ENCODE data around the gene MACF1. TPM values are rescaled to one million over a fixed set of nuclear protein-coding genes. Genes with fewer than 3 reads are reported as not detected.
A peak's percentile ranks its signal among the peaks of the same experiment; 100 is the strongest.

The MACF1 gene
- total RNA-seq, 2 experiments from 2014 or later, result 353 to 366 TPM

DNA sequence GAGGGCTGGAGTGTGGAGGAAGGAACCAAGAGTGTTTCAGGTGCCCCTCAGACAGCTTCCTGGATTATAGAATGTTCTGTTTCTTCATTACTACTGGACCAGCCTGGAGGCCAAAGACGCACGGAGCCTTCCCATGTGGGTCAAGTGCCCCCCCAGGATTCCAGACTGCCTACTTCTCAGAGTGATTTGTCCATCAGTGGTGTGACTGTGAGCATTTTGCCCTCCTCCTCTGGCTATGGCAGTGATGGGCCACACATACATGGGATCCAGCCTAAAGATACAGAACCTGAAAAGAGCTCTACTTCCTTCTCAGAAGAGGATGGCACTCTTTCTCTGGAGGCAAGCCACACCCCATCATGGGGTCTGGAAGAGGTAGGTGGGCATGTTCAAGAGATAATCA is 64.9 kb downstream of the MACF1 start:
- ATAC-seq, result no peak
- Mint-ChIP-seq H3K27me3 (ENCODE audit: low read depth) (no peaks in the 10 kb centered on the region), H3K4me3 (no peak overlapping the region), H3K9me3 (ENCODE audit: insufficient read depth) (no peaks in the 10 kb centered on the region), H3K4me1 (ENCODE audit: low read depth) (peaks cover 44% of the 10 kb centered on the region), H3K36me3 (ENCODE audit: low read depth) (peaks cover 31% of the 10 kb centered on the region), H3K27ac (no peak overlapping the region)
- POLR2A ChIA-PET, result interaction anchor here (0.6 to 1.3 kb wide), 2 partner anchors 11 to 77 kb away, joined by 3 read pairs; no protein-coding TSS in a partner anchor
- no peak for DNase-seq
- CTCF ChIA-PET, result interaction anchor here (0.9 to 18.6 kb wide), 7 partner anchors 9 to 170 kb away, joined by 3 to 517 read pairs (median 5); no protein-coding TSS in a partner anchor

DNA sequence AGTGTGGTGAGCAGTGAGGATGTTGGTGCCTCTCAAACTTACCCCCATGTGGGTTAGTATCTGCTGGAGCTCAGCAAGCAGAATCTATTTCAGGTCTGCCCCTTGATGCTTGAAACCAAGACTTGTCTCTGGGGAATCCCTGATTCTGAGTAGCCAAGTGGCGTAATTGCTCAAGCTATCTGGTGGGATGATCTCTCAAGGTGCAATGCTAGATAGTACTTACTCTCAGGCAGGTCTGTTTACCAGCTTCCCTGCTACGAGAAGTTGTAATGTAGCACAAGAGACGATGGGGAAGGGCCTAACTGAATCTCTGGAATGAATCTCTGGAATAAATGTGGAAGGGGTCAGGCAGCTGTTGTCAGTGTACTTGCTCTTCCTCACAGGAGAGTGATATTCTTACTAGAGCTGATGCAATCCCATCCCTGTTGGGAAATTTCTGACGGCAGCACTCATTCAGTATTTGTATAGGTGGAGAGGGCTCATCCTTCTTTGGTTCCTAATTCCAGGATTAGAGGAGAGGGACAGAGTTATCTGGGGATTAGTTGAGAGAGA is 65.4 kb downstream of the MACF1 start:
- ATAC-seq, result no peak
- H3K27ac Mint-ChIP-seq, result peak overlapping the region; percentile 12

DNA sequence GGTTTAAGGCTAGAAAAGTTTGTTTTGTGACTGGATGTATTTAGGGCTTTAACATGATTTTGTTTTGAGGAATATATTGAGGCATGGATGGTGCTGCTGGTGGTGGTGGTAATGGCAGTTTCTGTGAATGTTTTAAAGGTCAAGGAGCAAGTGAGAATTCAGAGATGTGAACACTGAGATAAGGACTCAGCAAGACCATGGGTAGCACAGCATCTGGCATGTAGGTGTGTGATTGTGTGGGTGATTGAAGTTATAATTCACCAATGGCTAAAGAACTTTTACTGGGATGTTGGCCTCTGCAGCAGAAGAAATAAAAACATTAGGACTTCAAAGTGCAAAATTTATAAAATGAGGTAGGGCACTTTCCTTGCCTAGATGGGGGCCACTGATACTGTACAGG is 65.9 kb downstream of the MACF1 start:
- ChIA-PET POLR2A (interaction anchor here (1.3 kb wide), 1 partner anchor 78 kb away, joined by 3 read pairs; no protein-coding TSS in a partner anchor), CTCF (interaction anchor here (1.1 to 18.6 kb wide), 3 partner anchors 12 to 171 kb away, joined by 5 to 517 read pairs (median 30); no protein-coding TSS in a partner anchor)
- no peaks in the 10 kb centered on the region for H3K27me3 Mint-ChIP-seq (ENCODE audit: low read depth)
- ATAC-seq (no peak), DNase-seq (no peak)
- H3K9me3 Mint-ChIP-seq (ENCODE audit: insufficient read depth), result no peaks in the 10 kb centered on the region
- H3K36me3 Mint-ChIP-seq (ENCODE audit: low read depth), result peaks cover 28% of the 10 kb centered on the region
- H3K4me1 Mint-ChIP-seq (ENCODE audit: low read depth), result peaks cover 44% of the 10 kb centered on the region
- H3K27ac Mint-ChIP-seq, result peak overlapping the region; percentile 12
- no peak overlapping the region for H3K4me3 Mint-ChIP-seq

More for the DNA sequence above, 65.4 kb downstream of the MACF1 start:
- peaks cover 30% of the 10 kb centered on the region for H3K36me3 Mint-ChIP-seq (ENCODE audit: low read depth)
- POLR2A ChIA-PET, result interaction anchor here (1.3 kb wide), 1 partner anchor 77 kb away, joined by 3 read pairs; no protein-coding TSS in a partner anchor
- CTCF ChIA-PET, result interaction anchor here (0.9 to 18.6 kb wide), 7 partner anchors 9 to 171 kb away, joined by 3 to 517 read pairs (median 5); no protein-coding TSS in a partner anchor
- H3K9me3 Mint-ChIP-seq (ENCODE audit: insufficient read depth), result no peaks in the 10 kb centered on the region
- peaks cover 44% of the 10 kb centered on the region for H3K4me1 Mint-ChIP-seq (ENCODE audit: low read depth)
- no peak for DNase-seq
- H3K27me3 Mint-ChIP-seq (ENCODE audit: low read depth), result no peaks in the 10 kb centered on the region
- no peak overlapping the region for H3K4me3 Mint-ChIP-seq

DNA sequence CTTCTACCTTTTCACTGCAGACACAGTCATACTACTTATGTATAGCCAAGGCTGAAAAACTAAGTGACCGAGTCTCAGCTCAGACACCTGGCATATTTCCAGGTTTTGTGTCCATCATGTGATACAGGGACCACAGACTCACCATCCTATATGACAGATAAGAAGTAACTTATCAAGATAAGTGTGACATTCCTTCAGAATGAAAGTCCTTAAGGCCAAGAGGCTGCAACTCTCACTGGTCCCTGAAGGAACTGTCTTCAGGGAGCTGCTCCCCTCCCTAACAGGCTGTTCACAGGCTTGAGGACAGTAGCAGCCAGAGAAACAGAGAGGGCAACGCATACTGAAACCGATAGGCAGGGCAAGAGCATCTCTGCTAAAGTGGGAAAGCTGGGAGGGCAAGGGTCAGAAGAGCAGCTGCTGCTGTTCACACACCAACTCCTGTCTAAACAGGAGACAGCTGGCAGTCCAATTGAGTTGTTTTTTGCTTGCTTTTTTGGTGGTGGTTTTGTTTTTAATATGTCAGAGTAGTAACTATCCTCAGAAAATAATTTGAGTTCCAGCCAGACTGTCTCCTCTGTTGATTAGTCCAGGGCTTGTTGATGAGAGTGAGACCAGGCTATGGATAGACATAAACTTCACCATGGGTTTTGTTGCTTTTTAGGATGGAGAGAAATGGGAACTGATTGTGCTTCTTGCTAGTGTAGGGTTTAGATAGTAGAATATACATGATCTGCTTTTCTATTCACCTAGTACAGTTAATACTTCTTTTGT is 67.7 kb downstream of the MACF1 start:
- H3K4me1 Mint-ChIP-seq (ENCODE audit: low read depth), result peaks cover 34% of the 10 kb centered on the region
- H3K9me3 Mint-ChIP-seq (ENCODE audit: insufficient read depth), result no peaks in the 10 kb centered on the region
- CTCF ChIA-PET, result interaction anchor here (1.0 to 3.1 kb wide), 2 partner anchors 79 to 173 kb away, joined by 3 to 25 read pairs; no protein-coding TSS in a partner anchor
- peaks cover 28% of the 10 kb centered on the region for H3K36me3 Mint-ChIP-seq (ENCODE audit: low read depth)
- H3K27me3 Mint-ChIP-seq (ENCODE audit: low read depth), result no peaks in the 10 kb centered on the region
- POLR2A ChIA-PET, result no interaction called here
- peak overlapping the region; percentile 19 for H3K27ac Mint-ChIP-seq
- H3K4me3 Mint-ChIP-seq, result no peak overlapping the region
- DNase-seq (no peak), ATAC-seq (no peak)

DNA sequence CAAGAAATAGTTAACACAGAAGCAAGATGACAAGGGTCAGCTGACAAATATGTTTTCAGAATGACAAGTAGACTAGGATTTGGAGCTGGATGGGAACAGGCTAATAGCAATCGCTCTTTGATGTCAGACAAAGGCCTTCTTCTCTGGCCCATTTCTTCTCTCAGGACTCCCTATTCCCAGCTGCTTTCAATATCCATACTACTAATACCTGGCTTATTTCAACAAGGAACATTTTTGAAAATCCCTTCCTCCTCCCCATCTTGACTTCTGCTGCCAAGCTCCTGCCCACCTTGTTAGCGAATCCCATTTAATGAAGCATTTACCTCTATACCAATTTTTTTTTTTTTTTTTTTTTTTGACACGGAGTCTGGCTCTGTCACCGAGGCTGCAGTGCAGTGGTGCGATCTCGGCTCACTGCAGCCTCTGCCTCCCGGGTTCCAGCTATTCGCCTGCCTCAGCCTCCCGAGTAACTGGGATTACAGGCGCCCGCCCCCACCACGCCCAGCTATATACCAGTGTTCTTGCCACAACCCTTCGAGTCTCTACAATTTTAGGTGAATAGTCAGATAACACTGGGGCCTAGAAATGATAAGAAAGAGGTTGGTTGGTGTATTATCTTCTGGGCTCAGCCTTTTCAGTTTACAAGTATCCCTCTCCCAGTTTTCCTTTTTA is 68.4 kb downstream of the MACF1 start:
- Mint-ChIP-seq H3K4me3 (no peak overlapping the region), H3K27ac (no peak overlapping the region), H3K4me1 (ENCODE audit: low read depth) (peaks cover 33% of the 10 kb centered on the region), H3K36me3 (ENCODE audit: low read depth) (peaks cover 27% of the 10 kb centered on the region), H3K27me3 (ENCODE audit: low read depth) (no peaks in the 10 kb centered on the region), H3K9me3 (ENCODE audit: insufficient read depth) (no peaks in the 10 kb centered on the region)
- POLR2A ChIA-PET, result no interaction called here
- no peak for ATAC-seq
- CTCF ChIA-PET, result interaction anchor here (1.0 to 3.1 kb wide), 2 partner anchors 80 to 174 kb away, joined by 3 to 25 read pairs; no protein-coding TSS in a partner anchor
- no peak for DNase-seq

DNA sequence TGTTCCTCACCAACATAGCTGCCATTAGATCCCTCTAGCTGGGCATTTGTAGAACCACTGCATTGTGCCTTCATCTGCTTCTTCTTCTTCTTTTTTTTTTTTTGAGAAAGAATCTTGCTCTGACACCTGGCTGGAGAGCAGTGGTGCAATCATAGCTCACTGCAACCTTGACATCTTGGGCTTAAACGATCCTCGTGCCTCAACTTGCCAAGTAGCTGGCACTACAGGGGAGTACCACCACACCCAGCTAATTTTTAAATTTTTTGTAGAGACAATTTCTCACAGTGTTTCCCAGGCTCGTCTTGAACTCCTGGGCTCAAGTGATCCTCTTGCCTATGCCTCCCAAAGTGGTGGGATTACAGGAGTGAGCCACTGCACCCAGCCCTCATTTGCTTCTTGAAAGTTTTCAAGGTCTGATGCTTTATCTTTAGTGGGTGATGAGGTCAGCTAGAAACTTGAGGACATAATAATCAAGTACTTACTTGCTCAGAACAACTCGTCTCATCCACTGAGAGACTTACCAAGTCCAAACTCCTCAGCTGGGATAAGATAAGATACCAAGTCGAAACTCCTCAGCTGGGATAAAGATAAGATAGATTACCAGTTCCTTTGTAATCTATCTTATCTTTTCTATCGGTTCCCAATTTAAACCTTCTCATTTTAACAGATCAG is 71.5 kb downstream of the MACF1 start:
- H3K4me1 Mint-ChIP-seq (ENCODE audit: low read depth), result peaks cover 11% of the 10 kb centered on the region
- CTCF ChIA-PET, result interaction anchor here (1.0 to 1.5 kb wide), 4 partner anchors 9 to 135 kb away, joined by 3 to 4 read pairs (median 4); no protein-coding TSS in a partner anchor

GRCh38 chr1:39277879-39278278 is 73.4 kb downstream of the MACF1 start:
- H3K36me3 Mint-ChIP-seq (ENCODE audit: low read depth), result peaks cover 9% of the 10 kb centered on the region
- H3K4me3 Mint-ChIP-seq, result no peak overlapping the region
- no peaks in the 10 kb centered on the region for H3K27me3 Mint-ChIP-seq (ENCODE audit: low read depth)
- no peak overlapping the region for H3K27ac Mint-ChIP-seq
- ChIA-PET CTCF (interaction anchor here (1.4 to 3.0 kb wide), 4 partner anchors 8 to 133 kb away, joined by 4 to 29 read pairs (median 8); no protein-coding TSS in a partner anchor), POLR2A (no interaction called here)
- DNase-seq (no peak), ATAC-seq (no peak)
- no peaks in the 10 kb centered on the region for H3K9me3 Mint-ChIP-seq (ENCODE audit: insufficient read depth)
- H3K4me1 Mint-ChIP-seq (ENCODE audit: low read depth), result peaks cover 5% of the 10 kb centered on the region

More for the DNA sequence above, 71.5 kb downstream of the MACF1 start:
- no peaks in the 10 kb centered on the region for H3K9me3 Mint-ChIP-seq (ENCODE audit: insufficient read depth)
- no peak overlapping the region for H3K4me3 Mint-ChIP-seq
- no peaks in the 10 kb centered on the region for H3K27me3 Mint-ChIP-seq (ENCODE audit: low read depth)
- POLR2A ChIA-PET, result no interaction called here
- DNase-seq, result no peak
- H3K27ac Mint-ChIP-seq, result no peak overlapping the region
- peaks cover 4% of the 10 kb centered on the region for H3K36me3 Mint-ChIP-seq (ENCODE audit: low read depth)
- no peak for ATAC-seq

DNA sequence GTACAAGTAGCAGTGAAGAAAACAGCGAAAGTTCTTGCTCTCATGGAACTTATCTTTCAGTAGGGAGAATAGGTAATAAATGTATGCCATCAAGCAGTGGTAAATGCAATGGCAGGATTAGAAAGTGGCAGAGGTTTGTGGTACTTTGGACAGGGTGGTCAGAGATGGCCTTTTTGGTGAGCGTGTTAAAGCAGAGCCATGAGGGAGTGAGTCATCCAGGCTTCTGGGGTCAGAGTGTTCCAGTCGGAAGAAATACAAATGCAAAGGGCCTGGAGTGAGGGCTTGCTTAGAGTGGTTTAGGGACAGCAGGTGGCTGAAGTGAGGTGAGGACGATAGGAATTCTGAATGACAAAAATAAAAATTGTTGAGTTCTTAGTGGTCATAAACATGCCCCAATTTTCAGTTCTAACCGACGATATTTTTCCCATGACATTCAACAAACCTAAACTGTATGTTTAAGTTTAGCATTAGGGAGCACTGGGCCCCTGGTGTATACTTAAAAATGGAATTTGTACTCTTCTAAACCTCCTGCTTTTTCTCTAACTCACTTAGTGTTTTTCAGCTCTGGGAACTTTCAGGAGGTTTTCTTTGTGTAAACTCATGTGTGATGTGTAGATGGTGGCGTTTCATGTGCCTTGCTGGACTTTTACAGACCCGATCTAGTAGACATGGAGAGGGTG is 78.2 kb downstream of the MACF1 start:
- ChIA-PET POLR2A (no interaction called here), CTCF (interaction anchor here (1.2 kb wide), 1 partner anchor 13 kb away, joined by 3 read pairs; no protein-coding TSS in a partner anchor)
- DNase-seq, result no peak
- Mint-ChIP-seq H3K36me3 (ENCODE audit: low read depth) (peaks cover 51% of the 10 kb centered on the region), H3K27ac (no peak overlapping the region), H3K4me3 (no peak overlapping the region), H3K9me3 (ENCODE audit: insufficient read depth) (no peaks in the 10 kb centered on the region), H3K27me3 (ENCODE audit: low read depth) (no peaks in the 10 kb centered on the region), H3K4me1 (ENCODE audit: low read depth) (peaks cover 4% of the 10 kb centered on the region)
- ATAC-seq, result no peak

DNA sequence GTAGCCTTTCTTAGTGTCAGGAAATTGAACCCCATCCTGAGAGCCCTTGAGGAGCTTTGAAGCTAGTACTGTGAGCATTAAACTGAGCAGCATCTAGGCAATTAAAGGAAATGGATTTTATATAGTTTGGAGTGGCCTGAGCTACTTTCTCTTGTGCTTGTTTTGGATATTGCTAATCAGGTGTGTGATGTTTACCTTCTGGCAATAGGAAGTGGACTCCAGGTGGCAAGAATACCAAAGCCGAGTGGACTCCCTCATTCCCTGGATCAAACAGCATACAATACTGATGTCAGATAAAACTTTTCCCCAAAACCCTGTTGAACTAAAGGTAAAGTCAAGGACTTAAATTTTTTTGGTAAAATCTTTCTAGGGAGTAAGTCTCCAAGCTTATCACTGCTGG is 79.4 kb downstream of the MACF1 start:
- ATAC-seq (no peak), DNase-seq (no peak)
- ChIA-PET CTCF (interaction anchor here (0.8 to 3.3 kb wide), 3 partner anchors 92 to 182 kb away, joined by 3 to 21 read pairs (median 3); no protein-coding TSS in a partner anchor), POLR2A (interaction anchor here (0.8 kb wide), 1 partner anchor 92 kb away, joined by 3 read pairs; no protein-coding TSS in a partner anchor)
- Mint-ChIP-seq H3K27me3 (ENCODE audit: low read depth) (no peaks in the 10 kb centered on the region), H3K36me3 (ENCODE audit: low read depth) (peaks cover 57% of the 10 kb centered on the region), H3K9me3 (ENCODE audit: insufficient read depth) (no peaks in the 10 kb centered on the region), H3K27ac (no peak overlapping the region), H3K4me1 (ENCODE audit: low read depth) (no peaks in the 10 kb centered on the region), H3K4me3 (no peak overlapping the region)

DNA sequence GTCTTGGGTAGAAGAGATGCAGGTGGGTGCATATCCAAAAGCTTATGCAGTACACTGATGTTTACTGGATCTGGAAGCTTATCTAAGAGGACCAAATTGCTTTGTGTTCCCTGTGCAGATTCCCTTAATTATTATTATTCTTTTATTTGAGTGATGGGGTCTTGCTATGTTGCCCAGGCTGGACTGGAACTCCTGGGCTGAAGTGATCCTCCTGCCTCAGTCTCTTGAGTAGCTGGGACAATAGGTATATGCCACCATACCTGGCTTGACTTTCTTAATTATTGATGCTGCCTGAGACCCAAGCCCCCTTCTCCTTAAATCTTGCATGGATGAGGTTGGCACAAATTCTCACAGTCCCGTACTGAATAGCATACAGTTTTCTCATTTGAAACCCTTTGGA is 83.0 kb downstream of the MACF1 start:
- Mint-ChIP-seq H3K9me3 (ENCODE audit: insufficient read depth) (no peaks in the 10 kb centered on the region), H3K4me3 (no peak overlapping the region), H3K36me3 (ENCODE audit: low read depth) (peaks cover 76% of the 10 kb centered on the region), H3K27me3 (ENCODE audit: low read depth) (no peaks in the 10 kb centered on the region), H3K27ac (no peak overlapping the region), H3K4me1 (ENCODE audit: low read depth) (no peaks in the 10 kb centered on the region)
- ChIA-PET CTCF (interaction anchor here (1.0 to 1.5 kb wide), 2 partner anchors 22 to 29 kb away, joined by 3 read pairs; no protein-coding TSS in a partner anchor), POLR2A (interaction anchor here (0.6 kb wide), 2 partner anchors 88 to 104 kb away, joined by 3 to 4 read pairs; no protein-coding TSS in a partner anchor)
- ATAC-seq (no peak), DNase-seq (no peak)

All from activated CD8-positive, alpha-beta T cell treated with anti-CD3 and anti-CD28 coated beads, Interleukin-2, amount 10 ng/mL, durations not matched to agents 7 days and 5 days (primary cell).